Measurements from ENCODE around the gene LEFTY1.

DNA sequence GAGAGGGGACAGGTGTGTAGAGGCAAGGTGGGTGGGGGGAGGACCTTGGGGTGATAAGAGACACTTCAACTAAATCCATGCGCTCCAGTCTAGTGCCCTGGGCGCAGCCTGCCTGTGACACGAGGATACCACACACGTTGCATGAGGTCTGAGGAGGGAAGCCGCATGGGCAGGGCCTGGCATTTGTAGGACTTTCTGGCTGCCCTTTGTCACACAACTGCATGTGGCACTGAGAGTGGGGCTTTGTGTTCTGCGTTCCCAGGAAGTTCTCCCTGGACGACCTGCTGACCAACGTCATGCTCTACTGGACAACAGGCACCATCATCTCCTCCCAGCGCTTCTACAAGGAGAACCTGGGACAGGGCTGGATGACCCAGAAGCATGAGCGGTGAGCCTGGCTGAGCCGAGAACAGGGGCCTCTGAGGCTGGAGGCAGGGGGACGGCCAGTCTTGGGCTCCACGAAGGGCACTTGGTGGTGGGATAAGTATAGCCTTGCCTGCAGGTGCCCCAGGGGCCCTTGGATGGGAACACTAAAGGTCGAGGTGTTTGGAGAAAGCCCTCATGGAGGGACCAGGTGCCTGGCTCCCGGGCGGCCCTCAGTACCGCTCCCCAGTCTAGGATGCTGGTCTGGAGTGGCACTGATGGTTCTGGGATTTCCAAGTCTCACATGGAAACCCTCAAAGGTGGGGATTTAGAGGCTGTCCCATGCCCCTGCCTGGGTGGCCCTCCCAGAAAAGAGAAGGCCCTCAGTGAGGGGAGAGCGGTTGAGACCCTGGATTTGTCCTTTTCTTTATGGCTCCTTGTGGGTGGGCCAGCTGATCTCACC, 44.5 kb downstream of the LEFTY1 start:
- TF ChIP-seq, protein P1, sequence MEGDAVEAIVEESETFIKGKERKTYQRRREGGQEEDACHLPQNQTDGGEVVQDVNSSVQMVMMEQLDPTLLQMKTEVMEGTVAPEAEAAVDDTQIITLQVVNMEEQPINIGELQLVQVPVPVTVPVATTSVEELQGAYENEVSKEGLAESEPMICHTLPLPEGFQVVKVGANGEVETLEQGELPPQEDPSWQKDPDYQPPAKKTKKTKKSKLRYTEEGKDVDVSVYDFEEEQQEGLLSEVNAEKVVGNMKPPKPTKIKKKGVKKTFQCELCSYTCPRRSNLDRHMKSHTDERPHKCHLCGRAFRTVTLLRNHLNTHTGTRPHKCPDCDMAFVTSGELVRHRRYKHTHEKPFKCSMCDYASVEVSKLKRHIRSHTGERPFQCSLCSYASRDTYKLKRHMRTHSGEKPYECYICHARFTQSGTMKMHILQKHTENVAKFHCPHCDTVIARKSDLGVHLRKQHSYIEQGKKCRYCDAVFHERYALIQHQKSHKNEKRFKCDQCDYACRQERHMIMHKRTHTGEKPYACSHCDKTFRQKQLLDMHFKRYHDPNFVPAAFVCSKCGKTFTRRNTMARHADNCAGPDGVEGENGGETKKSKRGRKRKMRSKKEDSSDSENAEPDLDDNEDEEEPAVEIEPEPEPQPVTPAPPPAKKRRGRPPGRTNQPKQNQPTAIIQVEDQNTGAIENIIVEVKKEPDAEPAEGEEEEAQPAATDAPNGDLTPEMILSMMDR (conservative IDR thresholded peaks at IDR 0.05; ENCODE audit: low read depth, low read length) = no peak
- no peak for TF ChIP-seq EZH2 (IDR thresholded peaks at IDR 0.05; ENCODE audit: low read length, unreplicated experiment)
